ENCODE data around the gene SLC38A9.

The SLC38A9 gene

GRCh38 chr5:55747778-55748318 lies 35.7 kb upstream of the SLC38A9 start:
- DNase-seq (ENCODE audit: low read depth): no peak
- TF ChIP-seq CTCF (IDR thresholded peaks at IDR 0.05; ENCODE audit: low read depth, low read length, missing control alignments): no peak
- no peak overlapping the region for H3K4me3 ChIP-seq (ENCODE audit: low read depth, low read length)

GRCh38 chr5:55742778-55743177 lies 30.7 kb upstream of the SLC38A9 start:
- no peak overlapping the region for H3K4me3 ChIP-seq (ENCODE audit: low read depth, low read length)
- no peak for DNase-seq (ENCODE audit: low read depth)
- no peak for TF ChIP-seq CTCF (IDR thresholded peaks at IDR 0.05; ENCODE audit: low read depth, low read length, missing control alignments)

GRCh38 chr5:55737793-55738192 lies 25.7 kb upstream of the SLC38A9 start, which contains the start of gene DDX4:
DDX4 (plus strand) TSS chr5:55738061; CDS start chr5:55738964, 903 bp downstream.
- no peak for TF ChIP-seq CTCF (IDR thresholded peaks at IDR 0.05; ENCODE audit: low read depth, low read length, missing control alignments)
- no peak for DNase-seq (ENCODE audit: low read depth)
- no peak within 1 kb of the TSS for H3K4me3 ChIP-seq (ENCODE audit: low read depth, low read length)

GRCh38 chr5:55734658-55735057 lies 22.5 kb upstream of the SLC38A9 start:
- no peak overlapping the region for H3K4me3 ChIP-seq (ENCODE audit: low read depth, low read length)
- DNase-seq (ENCODE audit: low read depth): no peak
- no peak for TF ChIP-seq CTCF (IDR thresholded peaks at IDR 0.05; ENCODE audit: low read depth, low read length, missing control alignments)

DNA sequence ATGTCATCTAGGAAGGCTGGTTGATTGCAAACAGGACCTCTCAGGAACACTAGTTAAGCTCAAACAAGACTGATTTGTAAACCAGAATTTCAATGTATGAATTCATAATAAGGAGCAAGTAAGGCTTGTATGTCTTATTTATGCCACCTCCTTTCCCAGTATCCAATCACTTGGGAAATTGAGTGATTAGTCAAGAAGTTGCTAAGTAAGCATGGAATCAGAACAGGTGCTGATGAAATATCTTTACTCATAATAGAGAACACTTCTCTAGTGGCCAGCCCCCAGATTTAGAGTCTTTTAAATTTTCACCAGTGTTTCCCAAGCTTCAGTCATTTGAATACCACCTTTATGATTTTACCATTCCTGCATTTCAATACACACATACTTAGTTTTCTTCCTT lies 20.5 kb upstream of the SLC38A9 start:
- TF ChIP-seq CTCF (IDR thresholded peaks at IDR 0.05; ENCODE audit: low read depth, low read length, missing control alignments): no peak
- no peak overlapping the region for H3K4me3 ChIP-seq (ENCODE audit: low read depth, low read length)
- DNase-seq (ENCODE audit: low read depth): no peak

DNA sequence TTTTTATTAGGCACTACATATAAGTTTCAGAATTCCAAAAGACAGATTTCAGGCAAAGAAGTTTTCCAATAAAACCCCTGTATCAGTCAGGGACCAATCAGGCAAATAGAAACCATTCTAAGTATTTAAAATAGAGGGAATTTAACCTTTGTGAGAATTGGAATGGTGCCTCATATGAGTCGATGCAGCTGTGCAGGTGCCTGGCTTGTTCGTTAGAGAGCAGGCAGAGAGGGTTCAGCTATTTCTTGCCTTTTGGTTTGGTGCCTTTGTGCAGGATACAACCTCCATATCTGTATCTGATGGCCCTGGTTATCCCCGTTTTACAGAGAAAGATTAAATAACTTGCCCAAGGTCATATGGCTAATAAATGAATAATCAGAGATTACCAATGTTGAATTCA lies 19.7 kb upstream of the SLC38A9 start:
- no peak for DNase-seq (ENCODE audit: low read depth)
- H3K4me3 ChIP-seq (ENCODE audit: low read depth, low read length): no peak overlapping the region
- TF ChIP-seq CTCF (IDR thresholded peaks at IDR 0.05; ENCODE audit: low read depth, low read length, missing control alignments): no peak

DNA sequence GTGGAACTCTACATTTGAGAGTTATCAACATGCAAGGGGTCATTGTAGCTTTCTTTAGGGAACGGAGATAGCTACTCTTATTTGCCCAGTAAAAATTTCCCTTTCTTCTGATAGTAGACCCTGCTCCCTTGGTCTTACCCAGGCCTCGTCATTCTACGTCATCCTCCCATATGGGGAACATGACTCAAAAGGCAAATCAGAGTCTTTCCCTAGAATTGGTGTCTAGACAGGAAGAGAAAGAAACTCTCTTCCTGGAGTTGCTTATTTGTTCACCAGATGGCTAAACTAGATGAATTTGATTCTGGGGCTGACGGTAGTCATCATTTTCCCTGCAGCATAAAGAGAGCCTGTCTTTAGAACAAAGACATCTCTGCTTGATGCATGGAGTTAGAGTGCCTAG lies 12.2 kb upstream of the SLC38A9 start:
- TF ChIP-seq CTCF (IDR thresholded peaks at IDR 0.05; ENCODE audit: low read depth, low read length, missing control alignments): no peak
- no peak overlapping the region for H3K4me3 ChIP-seq (ENCODE audit: low read depth, low read length)
- no peak for DNase-seq (ENCODE audit: low read depth)
